ENCODE results near the gene ZNF239.

DNA sequence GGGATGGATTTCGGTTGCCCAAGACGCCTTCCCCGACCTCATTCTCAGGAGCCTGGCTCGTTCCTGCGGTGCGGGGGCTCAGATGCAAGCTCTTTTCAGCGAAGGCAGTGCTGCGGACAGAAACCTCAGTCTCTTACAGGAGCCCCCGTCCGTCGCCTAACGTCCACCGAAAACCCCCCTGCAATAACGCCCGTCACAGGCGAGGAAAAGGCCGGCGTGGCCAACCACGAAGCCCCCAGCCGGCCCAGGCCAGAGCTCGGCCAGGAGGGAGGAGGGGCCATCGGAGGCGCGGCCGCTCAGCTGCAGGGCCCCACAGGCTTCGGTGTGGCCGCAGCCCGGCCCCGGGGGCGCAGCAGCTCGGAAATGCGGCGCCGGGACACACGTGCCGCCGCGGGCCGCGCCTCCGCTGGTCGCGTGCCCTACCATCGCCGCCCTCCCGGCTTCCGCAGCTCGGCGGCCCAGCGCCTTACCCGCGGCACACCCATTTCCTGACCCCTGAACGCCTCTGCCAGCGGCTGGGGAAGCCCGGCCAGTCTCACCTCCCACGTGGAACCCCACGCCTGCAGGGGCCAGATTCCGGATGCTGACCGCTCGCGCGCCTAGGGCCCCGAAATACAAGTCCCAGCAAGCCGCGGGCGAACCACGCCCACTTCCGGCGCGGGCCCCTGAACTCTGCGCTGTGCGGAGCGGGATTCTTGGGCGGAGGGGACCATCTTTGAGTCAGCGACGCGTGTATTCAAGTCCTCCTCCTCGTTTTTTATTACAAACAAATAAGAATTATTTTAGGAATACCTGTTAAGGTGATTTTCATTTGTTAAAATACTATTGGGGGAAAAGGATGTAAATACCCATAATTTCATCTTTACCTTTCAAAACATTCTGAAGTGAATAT, at the start of gene ZNF239:
- TF ChIP-seq, protein P1, sequence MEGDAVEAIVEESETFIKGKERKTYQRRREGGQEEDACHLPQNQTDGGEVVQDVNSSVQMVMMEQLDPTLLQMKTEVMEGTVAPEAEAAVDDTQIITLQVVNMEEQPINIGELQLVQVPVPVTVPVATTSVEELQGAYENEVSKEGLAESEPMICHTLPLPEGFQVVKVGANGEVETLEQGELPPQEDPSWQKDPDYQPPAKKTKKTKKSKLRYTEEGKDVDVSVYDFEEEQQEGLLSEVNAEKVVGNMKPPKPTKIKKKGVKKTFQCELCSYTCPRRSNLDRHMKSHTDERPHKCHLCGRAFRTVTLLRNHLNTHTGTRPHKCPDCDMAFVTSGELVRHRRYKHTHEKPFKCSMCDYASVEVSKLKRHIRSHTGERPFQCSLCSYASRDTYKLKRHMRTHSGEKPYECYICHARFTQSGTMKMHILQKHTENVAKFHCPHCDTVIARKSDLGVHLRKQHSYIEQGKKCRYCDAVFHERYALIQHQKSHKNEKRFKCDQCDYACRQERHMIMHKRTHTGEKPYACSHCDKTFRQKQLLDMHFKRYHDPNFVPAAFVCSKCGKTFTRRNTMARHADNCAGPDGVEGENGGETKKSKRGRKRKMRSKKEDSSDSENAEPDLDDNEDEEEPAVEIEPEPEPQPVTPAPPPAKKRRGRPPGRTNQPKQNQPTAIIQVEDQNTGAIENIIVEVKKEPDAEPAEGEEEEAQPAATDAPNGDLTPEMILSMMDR (conservative IDR thresholded peaks at IDR 0.05): no peak
- TF ChIP-seq ZFX (IDR thresholded peaks at IDR 0.05): peak; percentile 91
